ENCODE results near the gene ANO4.
"Not testable (repeated sequence)": the region's sequence is repeated elsewhere in the genome, so short reads cannot be mapped to it uniquely, and the experiment has no call there.

The ANO4 gene

GRCh38 chr12:101039848-101040531 is 245.4 kb downstream of the ANO4 start:
- no peak for DNase-seq (ENCODE audit: low read depth, low spot score)

- no peak for DNase-seq (ENCODE audit: low read depth, low spot score)
These were observed 246.4 kb downstream of the ANO4 start for GRCh38 chr12:101040936-101041335.

GRCh38 chr12:101042211-101042610 is 247.6 kb downstream of the ANO4 start:
- no peak for DNase-seq (ENCODE audit: low read depth, low spot score)

- no peak for DNase-seq (ENCODE audit: low read depth, low spot score)
These were observed 250.0 kb downstream of the ANO4 start for GRCh38 chr12:101044512-101045059.

- no peak for DNase-seq (ENCODE audit: low read depth, low spot score)
These were observed 251.2 kb downstream of the ANO4 start for GRCh38 chr12:101045486-101046464.

- no peak for DNase-seq (ENCODE audit: low read depth, low spot score)
These were observed 253.1 kb downstream of the ANO4 start for GRCh38 chr12:101047652-101048051.

- DNase-seq (ENCODE audit: low read depth, low spot score): no peak
These were observed 256.1 kb downstream of the ANO4 start for GRCh38 chr12:101050631-101051030.

- DNase-seq (ENCODE audit: low read depth, low spot score): no peak
These were observed 256.6 kb downstream of the ANO4 start for GRCh38 chr12:101051151-101051550.

GRCh38 chr12:101051901-101052550 is 257.4 kb downstream of the ANO4 start:
- DNase-seq (ENCODE audit: low read depth, low spot score): no peak

GRCh38 chr12:101053203-101053602 is 258.6 kb downstream of the ANO4 start:
- no peak for DNase-seq (ENCODE audit: low read depth, low spot score)

- DNase-seq (ENCODE audit: low read depth, low spot score): no peak
These were observed 261.4 kb downstream of the ANO4 start for GRCh38 chr12:101055940-101056339.

- DNase-seq (ENCODE audit: low read depth, low spot score): not testable (repeated sequence)
These were observed 267.9 kb downstream of the ANO4 start for GRCh38 chr12:101062508-101062907.

GRCh38 chr12:101064721-101065120 is 270.1 kb downstream of the ANO4 start:
- no peak for DNase-seq (ENCODE audit: low read depth, low spot score)

GRCh38 chr12:101066489-101066888 is 271.9 kb downstream of the ANO4 start:
- no peak for DNase-seq (ENCODE audit: low read depth, low spot score)

GRCh38 chr12:101068402-101068801 is 273.8 kb downstream of the ANO4 start:
- DNase-seq (ENCODE audit: low read depth, low spot score): no peak

GRCh38 chr12:101068836-101069235 is 274.3 kb downstream of the ANO4 start:
- DNase-seq (ENCODE audit: low read depth, low spot score): no peak

GRCh38 chr12:101074940-101075680 is 280.5 kb downstream of the ANO4 start:
- no peak for DNase-seq (ENCODE audit: low read depth, low spot score)

GRCh38 chr12:101076921-101077320 is 282.3 kb downstream of the ANO4 start:
- no peak for DNase-seq (ENCODE audit: low read depth, low spot score)

GRCh38 chr12:101077791-101078528 is 283.4 kb downstream of the ANO4 start:
- DNase-seq (ENCODE audit: low read depth, low spot score): no peak

- no peak for DNase-seq (ENCODE audit: low read depth, low spot score)
These were observed 284.1 kb downstream of the ANO4 start for GRCh38 chr12:101078536-101079285.

Data from activated CD4-positive, CD25-positive, alpha-beta regulatory T cell treated with anti-CD3 and anti-CD28 coated beads, Interleukin-2, amount 50 U/mL, for 16 hours (primary cell).